AG04450 (cell line): ENCODE measurements around the gene RAB3B. TPM values are rescaled to one million over a fixed set of nuclear protein-coding genes. Genes with fewer than 3 reads are reported as not detected.

Experiments used
- CTCF ChIA-PET: fragments of 300-600, 350-600 bp; formaldehyde crosslinking; extraction: SDS; loops from one replicate; lab custom pipeline; 2022; ENCODE audit warnings: antibody characterized with exemption, inconsistent platforms; lab: Charles Lee
- POLR2A ChIA-PET: fragments of 350-600 bp; formaldehyde crosslinking; extraction: SDS; loops from one replicate; lab custom pipeline; 2021; ENCODE audit warnings: antibody characterized with exemption, inconsistent platforms; lab: Yijun Ruan, JAX
- DNase-seq: peaks from one replicate; pipeline ENCODE4 v3.0.0-alpha.2; 2011; ENCODE audit warnings: low read depth, low spot score
- H3K27ac ChIP-seq: one replicate; pipeline ENCODE4 v1.5.1; 2012; ENCODE audit warnings: low read depth, low read length, control low read depth
- H3K27me3 ChIP-seq: one replicate; pipeline ENCODE4 v1.6.0; 2012; ENCODE audit warnings: low read length; ENCODE audit not compliant: control insufficient read depth, insufficient read depth
- H3K4me3 ChIP-seq: 2 replicates; pipeline ENCODE4 v1.5.1; 2011; ENCODE audit warnings: mild to moderate bottlenecking, low read depth, low read length, control low read depth
- H3K9me3 ChIP-seq: 2 replicates; pipeline ENCODE4 v1.5.1; 2012; ENCODE audit warnings: low read length; ENCODE audit not compliant: control insufficient read depth, insufficient read depth
- polyA plus RNA-seq: library from polyadenylated mRNA; depleted of rRNA; stranded (reverse); fragments of >200 nt; gene quantifications from 2 replicates; pipeline ENCODE4 v1.2.3, GENCODE V29; 2011; rRNA removed
- small RNA-seq: library from RNA; depleted of rRNA; stranded (forward); fragments of <200 nt; gene quantifications from one replicate; pipeline ENCODE3, GENCODE V24; 2012; ENCODE audit warnings: low read depth; ENCODE audit not compliant: insufficient read length
- TF ChIP-seq, protein P1 (sequence below): IDR thresholded peaks from 2 replicates; pipeline ENCODE4 v1.5.1; 2011; ENCODE audit warnings: low read depth, low read length, control low read depth, inconsistent platforms

RAB3B gene
- polyA plus RNA-seq, 1 experiment, result 28.6 TPM

DNA sequence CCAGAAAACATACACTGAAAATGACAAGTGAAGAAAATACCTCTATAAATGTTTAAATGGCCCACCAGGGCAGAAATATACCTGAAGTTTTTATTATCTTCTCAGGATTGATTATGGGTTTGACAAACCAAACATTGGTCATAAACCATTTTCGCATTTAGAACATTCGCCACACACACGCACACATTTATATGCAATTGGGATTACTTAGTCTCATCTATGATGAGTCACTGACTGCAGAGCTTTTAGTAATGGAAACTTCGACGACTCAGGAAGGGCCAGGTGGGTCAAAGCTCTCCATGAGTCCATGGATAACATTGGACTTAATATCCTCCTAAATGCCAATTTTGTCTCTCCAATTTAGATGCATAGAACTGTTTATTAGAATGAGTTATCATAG, 128.8 kb downstream of the RAB3B start:
- Histone ChIP-seq H3K9me3 (no peaks in the 10 kb centered on the region), H3K27ac (no peak overlapping the region), H3K4me3 (no peak overlapping the region), H3K27me3 (no peaks in the 10 kb centered on the region)
- DNase-seq, result no peak
- TF ChIP-seq, protein P1, sequence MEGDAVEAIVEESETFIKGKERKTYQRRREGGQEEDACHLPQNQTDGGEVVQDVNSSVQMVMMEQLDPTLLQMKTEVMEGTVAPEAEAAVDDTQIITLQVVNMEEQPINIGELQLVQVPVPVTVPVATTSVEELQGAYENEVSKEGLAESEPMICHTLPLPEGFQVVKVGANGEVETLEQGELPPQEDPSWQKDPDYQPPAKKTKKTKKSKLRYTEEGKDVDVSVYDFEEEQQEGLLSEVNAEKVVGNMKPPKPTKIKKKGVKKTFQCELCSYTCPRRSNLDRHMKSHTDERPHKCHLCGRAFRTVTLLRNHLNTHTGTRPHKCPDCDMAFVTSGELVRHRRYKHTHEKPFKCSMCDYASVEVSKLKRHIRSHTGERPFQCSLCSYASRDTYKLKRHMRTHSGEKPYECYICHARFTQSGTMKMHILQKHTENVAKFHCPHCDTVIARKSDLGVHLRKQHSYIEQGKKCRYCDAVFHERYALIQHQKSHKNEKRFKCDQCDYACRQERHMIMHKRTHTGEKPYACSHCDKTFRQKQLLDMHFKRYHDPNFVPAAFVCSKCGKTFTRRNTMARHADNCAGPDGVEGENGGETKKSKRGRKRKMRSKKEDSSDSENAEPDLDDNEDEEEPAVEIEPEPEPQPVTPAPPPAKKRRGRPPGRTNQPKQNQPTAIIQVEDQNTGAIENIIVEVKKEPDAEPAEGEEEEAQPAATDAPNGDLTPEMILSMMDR, result no peak
- POLR2A ChIA-PET, result no interaction called here
- CTCF ChIA-PET, result no interaction called here

DNA sequence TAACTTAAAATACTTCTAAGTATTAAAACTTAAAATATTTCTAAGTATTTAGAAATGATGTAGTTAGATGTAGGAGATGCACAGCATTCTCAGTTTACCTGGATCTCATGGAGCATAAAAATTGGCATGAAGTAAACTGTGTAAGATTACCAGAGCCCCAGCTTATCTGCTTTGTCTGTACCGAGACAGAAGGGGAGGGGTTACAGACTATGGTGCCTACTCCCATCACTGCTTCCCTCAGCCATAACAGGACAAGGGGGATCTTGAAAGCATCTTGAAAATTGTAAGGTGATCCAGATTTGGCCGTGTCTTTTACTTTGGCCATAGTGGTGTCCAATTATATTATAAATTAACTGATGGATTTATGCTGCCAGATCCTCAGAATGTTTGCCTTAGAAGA, 130.8 kb downstream of the RAB3B start:
- TF ChIP-seq, protein P1, result no peak
- ChIA-PET POLR2A (no interaction called here), CTCF (interaction anchor here (1.3 kb wide), 1 partner anchor 67 kb away, joined by 3 read pairs; no protein-coding TSS in a partner anchor)
- no peak overlapping the region for H3K4me3 ChIP-seq
- no peak for DNase-seq
- no peaks in the 10 kb centered on the region for H3K9me3 ChIP-seq
- no peaks in the 10 kb centered on the region for H3K27me3 ChIP-seq
- H3K27ac ChIP-seq, result no peak overlapping the region

DNA sequence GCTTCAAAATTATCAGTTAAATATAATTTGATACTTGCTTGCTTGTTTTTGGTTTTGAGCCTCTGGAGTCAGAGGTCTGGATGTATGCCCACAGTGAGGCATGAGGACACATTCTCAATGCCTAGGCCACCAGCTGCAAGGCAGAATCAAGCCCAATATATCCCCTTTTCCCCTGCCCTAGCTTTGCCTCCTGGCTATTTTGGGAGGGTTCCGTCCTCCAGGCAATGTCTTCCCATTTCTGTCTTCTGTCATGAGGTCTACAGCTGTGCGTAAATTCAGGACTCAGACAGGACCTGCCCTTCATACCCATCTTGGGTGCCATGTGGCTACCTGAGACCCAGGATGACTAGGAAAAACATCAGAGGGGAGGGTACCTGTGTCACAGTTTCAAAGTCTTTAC, 131.2 kb downstream of the RAB3B start:
- ChIA-PET CTCF (no interaction called here), POLR2A (no interaction called here)
- no peak for DNase-seq

DNA sequence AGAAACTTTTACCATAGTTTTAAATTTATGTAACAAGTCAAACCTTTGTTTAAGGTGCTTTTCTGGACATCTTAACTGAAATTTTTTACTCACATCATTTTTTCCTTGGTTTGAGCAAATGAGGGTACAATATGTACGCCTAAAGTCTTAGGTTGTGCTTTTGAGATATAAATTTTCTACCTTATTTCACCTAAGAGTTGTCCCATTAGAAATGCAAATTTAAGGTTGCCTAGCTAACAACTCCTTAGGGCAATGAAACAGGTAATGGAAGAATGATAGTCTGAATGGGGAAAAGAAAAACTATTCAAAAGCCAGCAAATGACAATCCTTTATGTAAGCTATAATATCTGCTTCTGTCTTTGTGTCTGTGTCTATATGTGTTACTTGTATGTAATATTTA, 131.6 kb downstream of the RAB3B start:
- H3K4me3 ChIP-seq, result no peak overlapping the region
- no peaks in the 10 kb centered on the region for H3K27me3 ChIP-seq
- TF ChIP-seq, protein P1, result no peak
- ChIA-PET POLR2A (no interaction called here), CTCF (no interaction called here)
- H3K27ac ChIP-seq, result no peak overlapping the region
- no peak for DNase-seq
- H3K9me3 ChIP-seq, result no peaks in the 10 kb centered on the region

More for the DNA sequence above, 131.2 kb downstream of the RAB3B start:
- H3K9me3 ChIP-seq, result no peaks in the 10 kb centered on the region
- no peak overlapping the region for H3K4me3 ChIP-seq
- H3K27me3 ChIP-seq, result no peaks in the 10 kb centered on the region
- TF ChIP-seq, protein P1, result no peak
- no peak overlapping the region for H3K27ac ChIP-seq

Small RNA genes within 50 kb of the gene (small RNA-seq; reads per million reads assigned to genes)
- gene RN7SL290P (not detected), gene RNA5SP48 (not detected)

Other genes starting within 250 kb of the RAB3B start
- gene NRDC, start 112.0 kb downstream of the RAB3B start, polyA plus RNA-seq, result 172 and 177 TPM in 2 replicates
- gene KTI12, start 43.1 kb upstream of the RAB3B start, polyA plus RNA-seq, result 9.8 and 10.5 TPM in 2 replicates
- gene TXNDC12, start 64.5 kb upstream of the RAB3B start, polyA plus RNA-seq, result 39.8 and 55.8 TPM in 2 replicates
- gene BTF3L4, start 65.6 kb upstream of the RAB3B start, polyA plus RNA-seq, result 59.7 and 86.6 TPM in 2 replicates
- 19.7 and 20.7 TPM in 2 replicates for gene ZFYVE9, start 151.4 kb upstream of the RAB3B start, polyA plus RNA-seq